ENCODE data around the gene CUTA. TPM values are rescaled to one million over a fixed set of nuclear protein-coding genes. Genes with fewer than 3 reads are reported as not detected.

CUTA gene
- total RNA-seq, 3 donors from 2014 or later = 146 to 163 (median 151) TPM

GRCh38 chr6:33432546-33432945 is 14.6 kb upstream of the CUTA start:
- Histone ChIP-seq H3K4me3 (no peak overlapping the region), H3K9me3 (no peaks in the 10 kb centered on the region), H3K36me3 (ENCODE audit: low read depth) (no peaks in the 10 kb centered on the region), H3K4me1 (ENCODE audit: low read depth) (peaks cover 5% of the 10 kb centered on the region)
- TF ChIP-seq CTCF (IDR thresholded peaks at IDR 0.05) = no peak
- ATAC-seq (no peak), DNase-seq (no peak)
- intact Hi-C loops (cut with DNase I, micrococcal nuclease) = no loop called here

- ATAC-seq (no peak), DNase-seq (peak in 1 of 3 donors; percentile 23)
- Histone ChIP-seq H3K4me3 (no peak overlapping the region), H3K36me3 (ENCODE audit: low read depth) (no peaks in the 10 kb centered on the region), H3K4me1 (ENCODE audit: low read depth) (peaks cover 9% of the 10 kb centered on the region), H3K9me3 (no peaks in the 10 kb centered on the region)
- intact Hi-C loops (cut with DNase I, micrococcal nuclease) = no loop called here
- TF ChIP-seq CTCF (IDR thresholded peaks at IDR 0.05) = no peak
These were observed 14.1 kb upstream of the CUTA start for GRCh38 chr6:33431880-33432541.

- H3K4me1 ChIP-seq (ENCODE audit: low read depth) = peaks cover 14% of the 10 kb centered on the region
These were observed 13.3 kb upstream of the CUTA start for GRCh38 chr6:33430991-33431879.

DNA sequence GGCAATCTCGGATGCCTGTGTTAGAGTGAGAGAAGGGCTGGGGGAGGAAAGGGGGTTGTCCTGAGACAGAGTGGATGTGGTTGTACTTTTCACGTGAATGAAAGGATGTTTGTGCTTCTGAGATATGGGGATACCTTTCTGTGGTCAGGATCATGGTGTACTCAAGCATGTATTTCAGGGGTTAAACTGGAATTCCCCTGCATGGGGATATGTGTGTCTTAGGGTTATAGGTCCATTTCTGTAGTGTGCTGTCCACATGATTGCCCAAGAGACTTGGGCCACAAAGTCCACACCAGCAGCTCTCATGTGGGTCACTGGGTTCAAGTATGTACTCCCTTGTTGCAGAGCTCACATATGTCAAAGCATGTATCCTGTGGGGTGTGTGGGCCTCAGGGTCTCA is 12.4 kb upstream of the CUTA start:
- Histone ChIP-seq H3K9me3 (no peaks in the 10 kb centered on the region), H3K4me1 (ENCODE audit: low read depth) (peaks cover 15% of the 10 kb centered on the region), H3K4me3 (no peak overlapping the region), H3K36me3 (ENCODE audit: low read depth) (no peaks in the 10 kb centered on the region)
- ATAC-seq = no peak
- DNase-seq = no peak
- intact Hi-C loops (cut with DNase I, micrococcal nuclease) = no loop called here
- no peak for TF ChIP-seq CTCF (IDR thresholded peaks at IDR 0.05)

More at GRCh38 chr6:33430991-33431879, 13.3 kb upstream of the CUTA start:
- intact Hi-C loops (cut with DNase I, micrococcal nuclease) = no loop called here
- H3K9me3 ChIP-seq = no peaks in the 10 kb centered on the region
- no peaks in the 10 kb centered on the region for H3K36me3 ChIP-seq (ENCODE audit: low read depth)
- DNase-seq (peak; percentile 65 to 86 (median 72)), ATAC-seq (peak; percentile 56)
- no peak for TF ChIP-seq CTCF (IDR thresholded peaks at IDR 0.05)
- no peak overlapping the region for H3K4me3 ChIP-seq

DNA sequence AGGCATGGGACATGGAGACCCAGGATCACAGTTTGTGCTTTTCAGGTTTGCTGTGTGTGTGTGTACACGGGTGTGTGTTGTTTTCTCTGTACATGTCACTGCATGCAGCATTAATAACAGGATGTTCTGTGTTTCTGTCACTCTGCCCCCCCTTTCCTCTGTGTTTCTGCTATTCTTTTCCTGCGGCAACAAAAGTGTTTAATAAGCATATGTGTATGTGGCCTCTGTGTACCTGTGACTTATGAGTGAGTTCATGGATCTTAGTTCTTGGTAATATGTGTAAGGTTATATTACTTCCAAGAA is 11.8 kb upstream of the CUTA start:
- Histone ChIP-seq H3K4me3 (no peak overlapping the region), H3K4me1 (ENCODE audit: low read depth) (peaks cover 22% of the 10 kb centered on the region), H3K9me3 (no peaks in the 10 kb centered on the region), H3K36me3 (ENCODE audit: low read depth) (no peaks in the 10 kb centered on the region)
- DNase-seq = no peak
- intact Hi-C loops (cut with DNase I, micrococcal nuclease) = no loop called here
- no peak for TF ChIP-seq CTCF (IDR thresholded peaks at IDR 0.05)
- ATAC-seq = no peak

All from mucosa of descending colon (tissue), 3 donors.